WTC11 (cell line): ENCODE results near the gene UBL3. TPM values are rescaled to one million over a fixed set of nuclear protein-coding genes. Genes with fewer than 3 reads are reported as not detected.
A peak's percentile ranks its signal among the peaks of the same experiment; 100 is the strongest.

Source experiments
- ATAC-seq: fragments of 200-7000 bp; cut with Tn5 transposase; 2 replicates; pipeline ENCODE4 v1.10.0; 2021; ENCODE audit warnings: mild to moderate bottlenecking, moderate library complexity
- CTCF ChIA-PET: fragments of 300-600 bp; sonication (Branson Sonifier 250); formaldehyde crosslinking; loops from one replicate; lab custom pipeline; 2021; ENCODE audit warnings: antibody characterized with exemption; lab: Charles Lee
- POLR2A ChIA-PET: fragments of 350-600 bp; sonication (Branson Sonifier 250); formaldehyde crosslinking; loops from one replicate; lab custom pipeline; 2021; ENCODE audit warnings: antibody characterized with exemption; lab: Charles Lee
- DNase-seq: peaks from one replicate; pipeline ENCODE4 v3.0.0; 2021; ENCODE audit warnings: low spot score
- H3K27ac Mint-ChIP-seq: 2 replicates; pipeline ENCODE4 v1.8.0; 2021; ENCODE audit warnings: mixed read lengths
- H3K27me3 Mint-ChIP-seq: 2 replicates; pipeline ENCODE4 v1.8.0; 2021; ENCODE audit warnings: low read depth, mild to moderate bottlenecking, moderate library complexity, mixed read lengths
- H3K36me3 Mint-ChIP-seq: 2 replicates; pipeline ENCODE4 v1.8.0; 2021; ENCODE audit warnings: mixed read lengths
- H3K4me1 Mint-ChIP-seq: 2 replicates; pipeline ENCODE4 v1.8.0; 2022; ENCODE audit warnings: mixed read lengths
- H3K4me3 Mint-ChIP-seq: 2 replicates; pipeline ENCODE4 v1.8.0; 2021; ENCODE audit warnings: mild to moderate bottlenecking, moderate library complexity, mixed read lengths
- H3K9me3 Mint-ChIP-seq: 2 replicates; pipeline ENCODE4 v1.8.0; 2021; ENCODE audit warnings: mixed read lengths
- ARID4B ChIP-seq: sonication (generic); formaldehyde crosslinking; IDR thresholded peaks from 2 replicates; pipeline ENCODE4 v1.8.0; 2023; ENCODE audit warnings: missing genetic modification reagents, mild to moderate bottlenecking, borderline replicate concordance
- ATF1 ChIP-seq: sonication (generic); formaldehyde crosslinking; IDR thresholded peaks from 2 replicates; pipeline ENCODE4 v1.8.1; 2023; ENCODE audit warnings: mild to moderate bottlenecking, moderate library complexity, missing genetic modification reagents
- ATF2 ChIP-seq: sonication (generic); formaldehyde crosslinking; IDR thresholded peaks from 2 replicates; pipeline ENCODE4 v1.8.1; 2022; ENCODE audit warnings: low read depth, missing genetic modification reagents, borderline replicate concordance
- FOXP4 ChIP-seq: sonication (generic); formaldehyde crosslinking; IDR thresholded peaks from 2 replicates; pipeline ENCODE4 v1.8.0; 2022; ENCODE audit warnings: mild to moderate bottlenecking, missing genetic modification reagents
- HMGA2 ChIP-seq: fragments of 250-450 bp; sonication (Bioruptor Pico); IDR thresholded peaks from 2 replicates; pipeline ENCODE4 v1.4.0; 2021; ENCODE audit warnings: mild to moderate bottlenecking, moderate library complexity
- KAT7 ChIP-seq: sonication (generic); formaldehyde crosslinking; IDR thresholded peaks from 2 replicates; pipeline ENCODE4 v1.8.1; 2023; ENCODE audit warnings: missing genetic modification reagents, mild to moderate bottlenecking, borderline replicate concordance
- RORB ChIP-seq: fragments of 250-450 bp; sonication (Bioruptor Pico); IDR thresholded peaks from 2 replicates; pipeline ENCODE4 v1.9.0; 2021; ENCODE audit warnings: mild to moderate bottlenecking
- TCF7 ChIP-seq: sonication (generic); formaldehyde crosslinking; IDR thresholded peaks from 2 replicates; pipeline ENCODE4 v1.8.0; 2022; ENCODE audit warnings: mild to moderate bottlenecking, low read depth, missing genetic modification reagents, moderate library complexity
- USF1 ChIP-seq: sonication (generic); formaldehyde crosslinking; IDR thresholded peaks from 2 replicates; pipeline ENCODE4 v1.8.0; 2022; ENCODE audit warnings: mild to moderate bottlenecking, missing genetic modification reagents
- ZBTB21 ChIP-seq: sonication (generic); formaldehyde crosslinking; IDR thresholded peaks from 2 replicates; pipeline ENCODE4 v1.8.1; 2023; ENCODE audit warnings: mild to moderate bottlenecking, missing genetic modification reagents, borderline replicate concordance
- ZNF138 ChIP-seq: sonication (generic); formaldehyde crosslinking; conservative IDR thresholded peaks from 2 replicates; pipeline ENCODE4 v1.8.1; 2022; ENCODE audit warnings: mild to moderate bottlenecking, moderate library complexity, missing genetic modification reagents
- ZNF263 ChIP-seq: sonication (generic); formaldehyde crosslinking; IDR thresholded peaks from 2 replicates; pipeline ENCODE4 v1.8.1; 2022; ENCODE audit warnings: low read depth, mild to moderate bottlenecking, moderate library complexity, missing genetic modification reagents
- total RNA-seq: library from RNA; stranded (reverse); gene quantifications from 3 replicates; pipeline ENCODE4 v1.2.3, GENCODE V29; 2021

Gene UBL3
- total RNA-seq, 1 experiment from 2014 or later = 15.5 TPM

- H3K9me3 Mint-ChIP-seq = no peaks in the 10 kb centered on the region
- POLR2A ChIA-PET = interaction anchor here (0.7 to 1.1 kb wide), 2 partner anchors 205 to 361 kb away, joined by 3 read pairs; no protein-coding TSS in a partner anchor
- no peak overlapping the region for H3K4me3 Mint-ChIP-seq
- DNase-seq = no peak
- H3K36me3 Mint-ChIP-seq = no peaks in the 10 kb centered on the region
- H3K27me3 Mint-ChIP-seq = no peaks in the 10 kb centered on the region
- CTCF ChIA-PET = interaction anchor here (0.5 to 1.9 kb wide), 8 partner anchors 17 to 957 kb away, joined by 3 to 6 read pairs (median 4); no protein-coding TSS in a partner anchor
- H3K4me1 Mint-ChIP-seq = peaks cover 15% of the 10 kb centered on the region
- peak; percentile 52 for ATAC-seq
- peak overlapping the region; percentile 62 for H3K27ac Mint-ChIP-seq
- TF ChIP-seq ZNF138 (CRISPR knock-in tag) (no peak), ZBTB21 (CRISPR knock-in tag) (no peak), ZNF263 (no peak), HMGA2 (CRISPR knock-in tag) (no peak), ATF2 (CRISPR knock-in tag) (no peak), RORB (CRISPR knock-in tag) (no peak), ARID4B (CRISPR knock-in tag) (no peak)
These were observed 96.6 kb downstream of the UBL3 start for GRCh38 chr13:29753618-29754472.

GRCh38 chr13:29752175-29752574 lies 98.2 kb downstream of the UBL3 start:
- POLR2A ChIA-PET = interaction anchor here (0.7 kb wide), 1 partner anchor 218 kb away, joined by 4 read pairs; no protein-coding TSS in a partner anchor
- Mint-ChIP-seq H3K4me1 (peaks cover 15% of the 10 kb centered on the region), H3K36me3 (no peaks in the 10 kb centered on the region), H3K27me3 (no peaks in the 10 kb centered on the region), H3K9me3 (no peaks in the 10 kb centered on the region), H3K4me3 (no peak overlapping the region), H3K27ac (no peak overlapping the region)
- TF ChIP-seq ATF1 (CRISPR knock-in tag) (no peak), TCF7 (CRISPR knock-in tag) (no peak), KAT7 (CRISPR knock-in tag) (no peak), FOXP4 (CRISPR knock-in tag) (no peak), USF1 (CRISPR knock-in tag) (no peak)
- CTCF ChIA-PET = no interaction called here
- no peak for ATAC-seq
- no peak for DNase-seq
